GF-D8 (cell line): ENCODE measurements around the gene KPNA5.
"Not testable (repeated sequence)": the region's sequence is repeated elsewhere in the genome, so short reads cannot be mapped to it uniquely, and the experiment has no call there.

ENCODE experiments used
- DNase-seq: peaks from one replicate; lab custom pipeline; 2025; lab: John Stamatoyannopoulos, UW

KPNA5 gene

DNA sequence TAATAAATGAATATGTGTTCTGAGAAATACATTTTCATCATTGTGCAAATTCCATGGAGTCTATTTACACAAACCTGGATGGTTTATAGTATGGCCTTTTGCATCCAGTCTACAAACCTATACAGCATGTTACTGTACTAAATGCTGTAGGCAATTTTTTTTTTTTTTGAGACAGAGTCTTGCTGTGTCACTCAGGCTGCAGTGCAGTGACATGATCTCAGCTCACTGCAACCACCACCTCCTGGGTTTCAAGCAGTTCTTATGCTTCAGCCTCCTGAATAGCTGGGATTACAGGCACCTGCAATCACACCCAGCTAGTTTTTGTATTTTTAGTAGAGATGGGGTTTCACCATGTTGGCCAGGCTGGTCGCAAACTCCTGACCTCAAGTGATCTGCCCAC lies 22.9 kb downstream of the KPNA5 start:
- DNase-seq = not testable (repeated sequence)

DNA sequence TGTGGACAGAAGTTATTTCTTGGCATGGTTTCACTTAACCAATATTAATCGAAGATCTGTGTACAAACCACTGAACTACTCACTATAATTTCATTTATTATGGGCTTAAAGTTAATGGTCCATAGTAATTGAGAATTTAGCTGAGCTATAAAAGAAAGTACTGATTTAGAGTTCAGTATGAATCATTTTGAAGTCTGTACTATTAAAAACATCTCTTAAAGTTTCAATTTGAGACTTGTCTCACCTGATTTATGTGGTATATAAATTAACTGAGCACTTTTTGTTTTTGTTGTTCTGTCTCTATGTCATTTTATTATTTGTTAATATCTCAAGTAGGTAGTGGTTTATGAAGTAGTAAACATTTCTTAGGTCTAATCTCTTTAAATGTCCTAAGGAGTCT lies 24.9 kb downstream of the KPNA5 start:
- no peak for DNase-seq

DNA sequence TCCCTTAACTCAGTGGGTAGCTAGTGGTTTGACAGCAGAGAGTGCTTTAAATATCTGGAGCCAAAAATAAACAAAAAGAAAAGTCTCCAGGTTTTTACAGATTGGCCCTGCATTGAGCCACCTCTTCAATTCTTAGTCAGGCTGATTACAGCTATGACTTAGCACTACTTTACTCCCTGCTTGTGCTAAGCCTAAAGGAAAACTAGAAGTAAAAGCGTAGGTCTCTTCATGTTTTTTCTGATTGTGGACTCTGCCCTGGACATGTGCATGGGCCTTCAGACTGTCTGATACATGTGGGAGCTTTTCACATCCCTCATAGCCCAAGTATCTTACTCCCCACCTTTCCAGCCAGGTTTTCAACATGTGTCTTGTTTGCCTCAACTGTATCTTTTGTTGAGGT lies 33.3 kb downstream of the KPNA5 start:
- no peak for DNase-seq

DNA sequence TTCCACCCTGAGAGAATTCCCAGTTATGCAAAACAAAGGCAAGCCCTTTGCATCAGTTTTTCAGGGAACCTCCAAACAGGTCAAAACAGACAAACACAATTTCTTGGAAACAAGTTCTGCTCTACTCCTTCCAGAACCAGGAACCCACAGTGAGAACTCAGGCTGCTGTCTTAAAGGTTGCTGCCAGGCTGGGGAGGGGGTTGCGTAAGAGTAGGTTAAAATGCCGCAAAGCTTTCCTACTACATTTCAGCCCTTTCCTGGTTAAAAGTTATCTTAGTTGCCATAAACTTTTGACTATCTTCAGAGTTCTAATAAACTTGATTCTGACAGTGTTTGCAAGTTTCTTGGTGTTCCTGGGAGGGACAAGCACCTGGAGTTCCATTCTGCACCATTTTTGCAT lies 33.8 kb downstream of the KPNA5 start:
- DNase-seq = no peak

DNA sequence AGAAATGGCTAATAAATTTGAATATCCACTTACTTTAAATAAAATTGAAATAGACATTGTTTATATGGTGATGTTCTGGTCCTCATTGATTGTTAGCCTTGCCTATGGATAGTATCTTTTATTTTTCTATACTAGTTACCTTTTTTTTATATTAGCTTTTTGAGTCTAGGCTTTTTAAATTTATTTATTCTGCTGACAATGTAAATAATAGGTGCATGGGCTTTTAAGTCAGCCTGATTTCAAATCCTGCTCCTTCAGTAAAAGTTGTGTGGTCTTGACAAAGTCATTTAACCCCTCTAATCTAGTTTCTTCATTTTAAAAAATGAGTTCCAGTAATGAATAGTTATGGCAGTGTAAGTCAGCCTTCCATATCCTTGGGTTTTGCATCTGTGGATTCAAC lies 45.9 kb downstream of the KPNA5 start:
- no peak for DNase-seq

DNA sequence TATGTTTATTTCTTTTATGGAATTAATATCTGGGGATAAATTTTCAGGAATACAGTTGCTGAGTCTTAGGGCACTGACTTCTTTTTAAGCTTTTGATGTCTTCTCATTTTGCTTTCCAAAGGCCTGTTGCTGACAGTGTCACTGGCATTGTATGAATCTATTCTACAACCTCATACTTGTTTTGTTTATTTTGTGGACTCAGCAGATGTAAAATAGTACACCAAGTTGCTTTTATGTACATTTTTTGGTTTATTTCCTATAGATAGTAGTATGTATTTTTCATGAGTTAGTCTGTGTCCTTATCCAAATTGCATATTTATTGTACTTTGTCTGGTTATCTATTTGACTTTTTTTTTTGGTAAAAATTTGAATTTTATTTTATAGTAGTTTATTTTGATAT lies 49.5 kb downstream of the KPNA5 start:
- DNase-seq = no peak

DNA sequence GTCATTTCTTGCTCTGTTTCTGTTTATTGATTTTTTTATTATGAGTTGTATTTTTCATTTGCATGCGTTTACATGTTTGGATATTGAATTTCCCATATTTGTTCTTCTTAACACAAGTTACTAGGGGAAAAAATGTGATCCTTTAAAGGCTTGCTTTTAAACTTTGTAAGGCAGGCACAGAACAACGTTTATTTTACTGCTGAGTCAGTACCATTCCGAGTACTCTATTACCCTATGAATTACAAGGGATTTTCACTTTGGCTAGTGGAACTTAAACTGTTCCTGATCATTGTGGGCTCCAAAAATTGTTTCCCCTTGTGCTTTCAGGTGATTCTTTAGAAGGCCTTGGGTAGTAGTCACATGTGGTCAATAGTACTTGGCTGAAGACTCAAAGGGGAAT lies 56.0 kb downstream of the KPNA5 start:
- no peak for DNase-seq

DNA sequence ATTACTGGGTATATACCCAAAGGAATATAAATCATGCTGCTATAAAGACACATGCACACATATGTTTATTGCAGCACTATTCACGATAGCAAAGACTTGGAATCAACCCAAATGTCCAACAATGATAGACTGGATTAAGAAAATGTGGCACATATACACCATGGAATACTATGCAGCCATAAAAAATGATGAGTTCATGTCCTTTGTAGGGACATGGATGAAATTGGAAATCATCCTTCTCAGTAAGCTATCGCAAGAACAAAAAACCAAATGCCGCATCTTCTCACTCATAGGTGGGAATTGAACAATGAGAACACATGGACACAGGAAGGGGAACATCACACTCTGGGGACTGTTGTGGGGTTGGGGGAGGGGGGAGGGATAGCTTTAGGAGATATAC lies 59.5 kb downstream of the KPNA5 start:
- not testable (repeated sequence) for DNase-seq

DNA sequence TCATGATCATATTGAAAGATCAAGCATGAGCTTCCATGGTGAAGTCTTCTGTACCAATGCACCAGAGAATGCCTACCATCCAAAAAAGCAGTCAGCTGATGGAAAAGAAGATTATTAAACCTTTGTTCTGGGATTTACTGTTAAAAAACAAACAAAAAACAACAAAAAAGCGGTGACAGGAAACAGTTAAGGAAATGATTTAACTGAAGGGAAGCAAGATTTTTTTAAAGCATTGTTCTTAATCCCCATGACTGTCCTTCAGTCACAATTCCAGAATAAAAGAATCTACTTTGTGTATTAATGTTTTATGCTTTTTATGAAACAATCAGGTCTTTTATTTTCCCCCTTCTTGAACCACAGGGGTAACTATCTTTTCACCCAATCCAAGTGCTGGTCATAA lies 60.6 kb downstream of the KPNA5 start:
- no peak for DNase-seq

DNA sequence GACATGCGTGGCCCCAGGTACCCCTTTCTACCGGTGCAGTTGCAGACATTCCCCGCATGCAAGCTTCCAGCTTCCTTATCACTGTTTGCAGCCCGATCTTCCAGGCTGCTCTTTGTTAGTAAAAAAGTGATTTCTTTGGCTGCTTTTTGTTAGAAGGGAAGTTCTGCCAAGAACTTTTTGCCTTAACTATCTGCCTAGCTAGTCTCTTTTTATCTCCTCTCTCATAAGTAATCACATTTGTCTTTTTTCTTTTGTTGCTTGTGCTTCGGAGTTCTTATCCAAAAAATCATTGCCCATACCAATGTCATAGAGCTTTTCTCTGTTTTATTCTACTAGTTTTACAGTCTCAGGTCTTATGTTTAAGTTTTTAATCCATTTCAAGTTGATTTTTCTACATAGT lies 64.2 kb downstream of the KPNA5 start:
- no peak for DNase-seq

DNA sequence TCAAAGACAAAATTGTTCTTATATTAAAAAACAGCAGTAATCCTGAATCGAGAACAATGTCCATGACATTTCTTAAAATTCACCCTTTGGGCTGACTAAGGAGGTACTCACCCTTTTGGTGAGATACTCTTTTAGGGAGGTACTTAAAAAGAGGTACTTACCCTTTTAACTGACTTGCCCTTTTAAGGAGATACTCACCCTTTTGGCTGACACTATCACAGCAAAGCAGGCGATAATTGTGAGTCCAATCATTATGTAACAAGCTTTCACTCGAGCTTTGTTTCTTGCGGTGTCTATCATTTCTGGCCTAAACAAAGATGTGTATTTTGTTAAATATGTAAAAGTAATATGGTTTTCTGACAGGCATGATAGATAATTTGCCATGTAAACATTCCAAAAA lies 80.8 kb downstream of the KPNA5 start:
- DNase-seq = no peak

DNA sequence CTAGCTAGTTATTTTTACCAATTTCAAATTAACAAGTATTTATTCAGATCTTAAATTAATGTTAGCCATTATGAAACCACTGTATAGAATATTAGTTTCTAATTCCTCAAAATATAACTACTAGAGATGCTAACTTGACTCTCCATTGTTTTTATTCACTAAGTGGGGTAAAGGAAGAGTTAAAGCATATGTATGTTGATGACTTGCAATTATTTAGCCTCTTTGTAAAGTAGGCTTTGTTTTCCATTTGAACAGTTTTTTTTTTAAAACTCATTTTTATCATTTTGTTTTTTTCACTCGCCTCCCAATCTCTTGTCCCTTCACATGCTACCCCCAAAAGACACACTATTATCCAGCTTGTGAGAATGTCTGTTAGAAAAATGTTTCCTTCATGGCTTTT lies 81.2 kb downstream of the KPNA5 start:
- DNase-seq = no peak

DNA sequence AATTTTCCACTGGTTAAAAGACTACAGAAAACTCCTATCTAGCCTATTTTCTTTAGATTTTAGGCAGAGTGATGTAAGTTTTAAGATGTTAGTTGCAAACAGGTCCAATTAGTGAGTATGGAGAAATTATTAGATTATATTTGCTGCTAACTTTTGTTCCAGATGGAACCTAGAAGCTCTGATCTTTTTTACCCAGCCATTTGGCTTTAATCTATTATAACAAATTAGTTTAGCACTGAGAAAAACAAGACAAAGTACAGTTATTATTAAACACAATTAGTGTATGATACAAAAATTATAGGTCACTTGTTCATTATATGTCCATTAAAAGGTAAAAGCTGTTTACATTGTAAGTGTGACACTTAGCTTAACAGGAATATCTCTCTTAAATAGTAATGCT lies 82.0 kb downstream of the KPNA5 start:
- DNase-seq = no peak

DNA sequence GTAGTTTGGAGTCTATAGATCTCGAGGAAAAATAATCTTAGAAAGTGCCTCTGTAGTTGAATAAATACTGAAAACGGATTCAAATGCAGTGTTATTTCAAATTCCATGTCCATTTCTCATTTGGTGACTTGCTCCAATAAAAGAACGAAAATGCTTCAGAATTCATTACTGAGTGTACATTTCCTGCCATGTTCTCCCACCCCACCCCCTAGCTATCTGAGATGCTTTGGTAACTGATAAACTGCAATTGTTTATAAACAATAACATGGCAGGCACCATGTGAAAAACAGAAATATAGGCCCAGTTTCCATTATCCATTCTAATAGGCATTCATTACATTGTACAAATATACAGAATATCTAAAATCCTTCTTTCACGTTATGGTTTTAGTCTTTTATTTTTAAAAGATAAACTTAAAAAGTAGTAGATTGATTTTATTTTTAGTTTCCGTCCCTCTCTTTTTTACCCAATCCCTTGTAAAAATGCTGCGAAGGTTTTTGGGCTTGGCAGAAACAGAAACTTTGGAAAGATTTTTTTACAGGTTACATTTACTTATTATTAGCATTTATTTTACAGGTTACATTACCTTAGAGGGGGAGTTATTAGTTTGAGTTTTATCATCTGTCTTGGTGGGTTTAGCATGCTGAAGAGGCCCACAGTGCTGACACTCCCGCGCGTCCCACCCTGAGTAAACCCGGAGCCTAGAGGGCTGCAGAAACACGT lies 83.1 kb downstream of the KPNA5 start:
- no peak for DNase-seq

DNA sequence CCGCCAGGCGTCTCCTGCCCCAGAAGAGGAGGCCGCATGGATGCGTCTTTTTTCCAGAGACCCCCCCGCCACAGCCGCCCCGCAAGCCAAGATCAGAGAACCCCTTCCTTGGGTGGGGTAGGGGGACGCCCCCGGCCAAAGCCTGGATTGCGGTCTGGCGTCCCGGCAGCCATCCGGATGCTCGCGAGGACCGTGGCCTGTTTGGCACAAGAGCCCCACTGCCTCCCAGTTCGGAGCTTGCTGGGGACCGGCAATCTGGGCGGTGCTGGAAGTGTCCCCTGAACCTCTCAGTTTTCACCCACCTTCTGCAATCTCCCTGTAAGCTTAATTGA lies 83.6 kb downstream of the KPNA5 start:
- DNase-seq = no peak

DNA sequence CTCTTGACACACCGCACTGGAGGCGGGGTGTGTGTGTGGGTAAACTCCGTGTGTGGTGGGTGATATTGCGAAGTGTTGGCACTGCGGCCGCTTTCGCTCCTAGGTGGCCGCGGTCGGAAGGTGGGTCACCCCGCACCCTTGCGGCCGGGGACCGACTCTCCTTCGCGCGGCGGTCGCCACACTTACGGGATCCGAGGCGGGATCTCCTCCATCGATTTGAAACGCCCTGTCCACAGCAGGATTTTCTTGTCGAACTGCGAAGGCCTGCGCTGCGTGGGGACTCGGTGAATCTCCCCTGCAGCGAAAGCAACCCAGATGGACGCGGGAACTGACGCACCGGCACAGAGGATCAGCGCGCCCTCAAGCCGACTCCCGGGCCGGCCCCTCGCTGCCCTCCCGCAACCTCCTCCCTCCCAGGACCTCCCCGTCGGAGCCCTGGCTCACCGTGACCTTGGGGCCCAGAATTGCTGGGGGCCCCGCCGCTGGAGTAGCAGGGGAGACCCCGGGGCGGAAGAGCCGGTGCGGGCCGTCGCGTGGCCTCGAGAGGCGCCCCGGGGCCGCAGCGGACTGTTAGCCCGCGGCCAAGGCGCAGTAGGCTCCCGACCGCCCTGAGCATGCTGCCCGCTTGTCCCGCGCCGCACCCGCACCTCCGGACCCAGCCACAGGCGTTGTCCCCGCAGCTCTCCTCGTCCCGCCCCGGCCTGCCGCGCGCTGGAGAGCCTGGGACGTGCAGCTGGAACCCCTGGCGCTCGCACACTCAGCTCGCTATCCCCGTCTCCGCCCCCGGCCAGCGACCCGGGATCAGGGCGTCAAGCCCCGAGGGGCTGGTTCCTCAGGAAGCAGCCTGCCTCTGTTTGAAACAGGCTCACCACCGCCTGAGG lies 84.2 kb downstream of the KPNA5 start, which contains the start of gene FAM162B:
FAM162B (minus strand) TSS at position 759 of the 881 bp plus-strand sequence; CDS start at position 616, 143 bp downstream.
- DNase-seq = no peak

DNA sequence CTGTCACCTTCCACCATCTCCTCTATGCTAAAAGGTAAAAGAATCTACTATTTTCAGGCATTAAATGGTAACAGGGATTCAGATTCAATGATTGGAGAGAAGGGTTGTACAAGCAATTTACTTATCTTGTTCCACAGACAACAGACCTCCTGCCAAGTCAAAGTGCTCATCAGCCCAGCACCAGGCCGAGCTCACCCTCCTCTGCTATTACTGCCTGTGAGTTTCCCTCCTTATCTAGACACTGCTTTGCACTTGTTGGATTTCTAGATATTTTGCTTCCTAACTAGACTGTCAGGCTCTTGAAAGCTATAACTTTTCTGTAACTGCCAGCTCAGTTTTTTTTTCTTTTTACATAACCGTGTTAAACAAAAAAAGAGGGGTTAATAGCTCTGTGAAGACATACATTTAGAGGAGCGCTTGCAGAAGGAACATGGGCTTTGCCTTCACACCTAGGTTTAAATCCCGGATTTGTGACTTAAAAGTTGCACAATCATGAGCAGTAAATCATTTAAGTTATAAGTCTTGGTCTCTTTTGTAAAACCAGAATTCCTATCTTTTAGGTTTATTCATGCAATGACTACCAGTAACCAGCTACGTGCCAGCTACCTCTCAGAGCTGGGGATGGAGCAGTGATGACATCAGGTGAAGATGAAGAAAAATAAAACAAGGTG lies 85.6 kb downstream of the KPNA5 start:
- DNase-seq = no peak

DNA sequence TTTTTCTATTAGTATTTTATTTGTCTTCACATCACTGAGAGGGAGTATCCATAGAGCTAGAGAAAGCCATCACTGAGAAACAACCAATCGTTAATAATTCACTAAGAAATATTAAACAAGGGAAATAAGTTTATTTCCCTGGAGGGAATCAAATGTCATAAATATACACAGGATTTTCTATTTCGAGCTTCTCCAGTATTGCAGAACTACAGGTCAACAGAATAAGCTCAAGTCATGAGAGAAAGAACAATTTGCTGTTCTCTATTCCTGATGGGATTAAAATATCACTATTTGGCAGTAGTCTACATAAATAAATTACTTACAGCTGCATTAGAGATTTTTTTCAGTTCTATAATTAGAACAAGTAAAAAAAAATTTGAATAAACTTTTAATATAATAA lies 86.7 kb downstream of the KPNA5 start:
- no peak for DNase-seq

DNA sequence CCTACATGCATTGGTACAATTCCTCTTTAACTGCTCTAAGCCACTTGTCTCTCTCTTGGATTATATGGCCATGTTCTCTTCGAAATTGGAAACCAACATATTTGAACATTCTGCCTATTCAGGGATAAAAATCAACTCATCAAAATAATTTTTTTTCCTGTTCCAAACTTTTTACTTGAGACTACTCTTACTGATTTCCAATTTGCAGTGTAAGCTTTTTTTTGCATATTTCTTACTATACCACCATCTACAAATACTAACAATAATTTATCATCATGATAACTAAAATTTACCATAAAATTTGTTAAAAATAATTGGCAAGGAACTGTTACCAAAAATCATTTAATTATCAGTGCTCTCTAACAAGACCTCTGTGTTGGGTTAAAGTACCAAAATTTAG lies 91.4 kb downstream of the KPNA5 start:
- no peak for DNase-seq

DNA sequence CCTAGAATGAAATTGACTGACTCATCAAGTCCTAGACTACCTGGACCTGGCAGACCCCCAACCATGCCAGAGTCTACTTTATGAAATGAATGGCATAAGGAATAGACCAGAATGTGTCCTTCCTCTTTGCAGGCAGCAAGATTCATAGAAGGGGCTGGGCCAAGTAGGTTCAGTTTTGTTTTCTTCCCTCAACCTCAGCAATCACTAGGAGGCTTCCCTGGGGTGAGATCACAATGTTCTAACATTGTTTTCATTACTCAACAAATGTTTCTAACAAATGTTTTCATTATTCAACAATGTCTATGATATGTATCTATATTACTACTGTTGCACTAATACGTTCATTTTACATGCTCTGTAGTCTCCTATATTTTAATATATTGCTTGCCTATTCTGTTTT lies 92.9 kb downstream of the KPNA5 start:
- no peak for DNase-seq

DNA sequence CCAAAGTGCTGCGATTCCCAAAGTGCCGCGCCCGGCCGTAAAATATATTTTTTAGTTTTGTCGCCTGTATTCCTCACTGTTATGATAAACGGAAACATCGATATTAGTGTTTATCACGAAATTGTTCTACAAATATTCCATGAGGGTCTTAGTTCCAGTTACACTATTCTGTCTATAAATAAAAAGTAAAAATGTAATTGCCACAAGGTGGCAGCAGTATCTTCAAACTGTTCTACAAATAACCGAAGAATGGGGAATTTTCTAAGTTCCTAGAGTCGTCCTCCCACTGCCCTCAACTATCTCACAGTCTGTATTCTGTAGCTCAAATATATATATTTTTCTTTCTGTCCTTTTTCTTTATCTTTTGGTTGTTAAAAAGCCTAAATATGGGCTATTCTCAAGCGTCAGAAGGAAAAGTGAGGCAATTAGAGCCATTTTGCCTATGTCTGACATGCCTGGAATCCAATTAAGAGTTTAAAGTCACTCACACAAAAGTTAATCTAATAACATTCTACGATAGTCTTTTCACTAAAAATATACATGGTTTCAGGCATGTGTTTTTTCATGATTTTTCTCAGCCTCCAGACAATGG lies 98.7 kb downstream of the KPNA5 start:
- DNase-seq = peak; percentile 7

DNA sequence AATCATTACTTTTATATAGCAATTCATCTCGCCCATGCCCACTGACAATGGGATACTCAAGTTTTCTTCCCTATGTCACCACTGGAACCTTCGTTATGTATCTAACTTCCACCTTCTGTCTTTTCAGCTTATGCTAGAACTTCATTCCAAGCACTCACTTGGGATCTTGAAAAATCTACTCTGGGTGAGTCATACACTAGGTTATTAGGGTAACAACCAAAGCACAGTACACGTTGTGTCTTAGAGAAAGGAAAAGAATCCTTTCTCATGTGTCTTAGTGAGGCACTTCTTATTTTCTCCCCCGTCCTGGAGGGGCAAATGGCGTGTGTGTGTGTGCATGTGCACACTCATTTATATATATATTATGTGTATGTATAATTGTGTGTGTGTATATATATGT lies 102.8 kb downstream of the KPNA5 start:
- DNase-seq = no peak
